GM10266 (cell line): ENCODE results near the gene DBR1.

Experiments used
- DNase-seq: peaks from one replicate; pipeline ENCODE4 v3.0.0; 2012; ENCODE audit errors: extremely low spot score
- CTCF ChIP-seq: IDR thresholded peaks from 2 replicates; pipeline ENCODE4 v1.5.1; 2012; ENCODE audit warnings: mild to moderate bottlenecking, low read depth; ENCODE audit not compliant: control insufficient read depth, insufficient read depth; ENCODE audit errors: missing control alignments

Gene DBR1

GRCh38 chr3:138199851-138200250 is 25.1 kb upstream of the DBR1 start:
- TF ChIP-seq CTCF, result no peak
- DNase-seq, result no peak

GRCh38 chr3:138197524-138197923 is 22.8 kb upstream of the DBR1 start:
- DNase-seq, result no peak
- TF ChIP-seq CTCF, result no peak

- DNase-seq, result no peak
- TF ChIP-seq CTCF, result no peak
Observed at GRCh38 chr3:138197058-138197457, 22.3 kb upstream of the DBR1 start.

GRCh38 chr3:138196023-138196422 is 21.3 kb upstream of the DBR1 start:
- TF ChIP-seq CTCF, result no peak
- DNase-seq, result no peak

- no peak for DNase-seq
- TF ChIP-seq CTCF, result no peak
Observed at GRCh38 chr3:138195481-138195880, 20.8 kb upstream of the DBR1 start.

GRCh38 chr3:138188013-138188730 is 13.5 kb upstream of the DBR1 start:
- TF ChIP-seq CTCF, result no peak

GRCh38 chr3:138187296-138188012 is 12.7 kb upstream of the DBR1 start, which contains the start of gene ARMC8:
ARMC8 (plus strand) TSS chr3:138187301; CDS start chr3:138187555, 254 bp downstream.
- DNase-seq, result no peak

More at GRCh38 chr3:138188013-138188730, 13.5 kb upstream of the DBR1 start:
- no peak for DNase-seq

More at GRCh38 chr3:138187296-138188012, 12.7 kb upstream of the DBR1 start, which contains the start of gene ARMC8:
- no peak for TF ChIP-seq CTCF
